Activated B cell treated with CpG ODN at 0.5 μM for 24 hours (primary cell): ENCODE data around the gene AKAP11. TPM values are rescaled to one million over a fixed set of nuclear protein-coding genes. Genes with fewer than 3 reads are reported as not detected.

ENCODE experiments used
- ATAC-seq: fragments of 200-7000 bp; cut with Tn5 transposase; one replicate; pipeline ENCODE4 v1.10.0; 2021; ENCODE audit warnings: low read depth, mild to moderate bottlenecking, moderate library complexity
- CTCF ChIA-PET: fragments of 350-600 bp; sonication (Branson Sonifier 250); formaldehyde crosslinking; loops from one replicate; lab custom pipeline; 2021; ENCODE audit warnings: antibody characterized with exemption; lab: Charles Lee
- POLR2A ChIA-PET: fragments of 350-600 bp; sonication (Branson Sonifier 250); formaldehyde crosslinking; loops from one replicate; lab custom pipeline; 2021; ENCODE audit warnings: antibody characterized with exemption; lab: Charles Lee
- DNase-seq: peaks from one replicate; pipeline ENCODE4 v3.0.0; 2022
- H3K27ac Mint-ChIP-seq: one replicate; pipeline ENCODE4 v1.8.0; 2020; ENCODE audit warnings: mixed read lengths
- H3K27me3 Mint-ChIP-seq: one replicate; pipeline ENCODE4 v1.8.0; 2021; ENCODE audit warnings: mixed read lengths
- H3K36me3 Mint-ChIP-seq: one replicate; pipeline ENCODE4 v1.8.0; 2021; ENCODE audit warnings: low read depth, mixed read lengths
- H3K4me1 Mint-ChIP-seq: one replicate; pipeline ENCODE4 v1.8.0; 2021; ENCODE audit warnings: mixed read lengths
- H3K4me3 Mint-ChIP-seq: one replicate; pipeline ENCODE4 v1.8.0; 2020; ENCODE audit warnings: mild to moderate bottlenecking, mixed read lengths
- H3K9me3 Mint-ChIP-seq: one replicate; pipeline ENCODE4 v1.8.0; 2020; ENCODE audit warnings: mixed read lengths
- CTCF ChIP-seq: fragments of 200-600 bp; IDR thresholded peaks from one replicate; pipeline ENCODE4 v1.8.0; 2022; ENCODE audit warnings: antibody characterized with exemption, mild to moderate bottlenecking
- intact Hi-C: fragments of 100-400 bp; cut with micrococcal nuclease; formaldehyde crosslinking; loops from one replicate; pipeline ENCODE4 v1.15.1; 2024
- total RNA-seq: library from RNA; stranded (reverse); gene quantifications from 2 replicates; pipeline ENCODE4 v1.2.3, GENCODE V29; 2022

AKAP11 gene
- total RNA-seq, 1 donor from 2014 or later: 42.8 TPM

- H3K27ac Mint-ChIP-seq: peak overlapping the region; percentile 94
- ATAC-seq (no peak), DNase-seq (no peak)
- peaks cover 14% of the 10 kb centered on the region for H3K36me3 Mint-ChIP-seq
- no peaks in the 10 kb centered on the region for H3K27me3 Mint-ChIP-seq
- H3K4me1 Mint-ChIP-seq: peaks cover 54% of the 10 kb centered on the region
- CTCF ChIA-PET: no interaction called here
- TF ChIP-seq CTCF: no peak
- intact Hi-C loops: loop anchor here (1.0 to 10.0 kb wide), 5 partner anchors 37 to 1999 kb away; partner anchors contain the start of gene ELF1
- H3K4me3 Mint-ChIP-seq: peak overlapping the region; percentile 64
- H3K9me3 Mint-ChIP-seq: peaks cover 5% of the 10 kb centered on the region
- POLR2A ChIA-PET: interaction anchor here (0.9 to 1.5 kb wide), 6 partner anchors 11 to 1297 kb away, joined by 3 to 5 read pairs (median 3); partner anchors contain the start of gene EPSTI1
Measured at GRCh38 chr13:42275506-42275905, 3.6 kb downstream of the AKAP11 start.

- DNase-seq (no peak), ATAC-seq (no peak)
- peak overlapping the region; percentile 51 for H3K27ac Mint-ChIP-seq
- H3K4me1 Mint-ChIP-seq: peaks cover 42% of the 10 kb centered on the region
- TF ChIP-seq CTCF: no peak
- POLR2A ChIA-PET: no interaction called here
- intact Hi-C loops: loop anchor here (5.0 to 10.0 kb wide), 4 partner anchors 36 to 1998 kb away; partner anchors contain the start of gene ELF1
- H3K4me3 Mint-ChIP-seq: no peak overlapping the region
- no peaks in the 10 kb centered on the region for H3K27me3 Mint-ChIP-seq
- peaks cover 5% of the 10 kb centered on the region for H3K9me3 Mint-ChIP-seq
- CTCF ChIA-PET: no interaction called here
- peaks cover 11% of the 10 kb centered on the region for H3K36me3 Mint-ChIP-seq
Measured at GRCh38 chr13:42276683-42277082, 4.7 kb downstream of the AKAP11 start.

- H3K27me3 Mint-ChIP-seq: no peaks in the 10 kb centered on the region
- POLR2A ChIA-PET: interaction anchor here (1.1 kb wide), 1 partner anchor 100 kb away, joined by 3 read pairs; no protein-coding TSS in a partner anchor
- peaks cover 5% of the 10 kb centered on the region for H3K9me3 Mint-ChIP-seq
- H3K27ac Mint-ChIP-seq: peak overlapping the region; percentile 24
- CTCF ChIA-PET: no interaction called here
- DNase-seq (no peak), ATAC-seq (no peak)
- peaks cover 43% of the 10 kb centered on the region for H3K4me1 Mint-ChIP-seq
- intact Hi-C loops: loop anchor here (5.0 to 10.0 kb wide), 4 partner anchors 35 to 1997 kb away; partner anchors contain the start of gene ELF1
- H3K4me3 Mint-ChIP-seq: peak overlapping the region; percentile 8
- TF ChIP-seq CTCF: no peak
- peaks cover 8% of the 10 kb centered on the region for H3K36me3 Mint-ChIP-seq
Measured at GRCh38 chr13:42277618-42278276, 5.8 kb downstream of the AKAP11 start.

GRCh38 chr13:42279080-42279479 is 7.1 kb downstream of the AKAP11 start:
- H3K27ac Mint-ChIP-seq: no peak overlapping the region
- peaks cover 14% of the 10 kb centered on the region for H3K36me3 Mint-ChIP-seq
- ChIA-PET POLR2A (no interaction called here), CTCF (no interaction called here)
- H3K4me1 Mint-ChIP-seq: peaks cover 44% of the 10 kb centered on the region
- H3K9me3 Mint-ChIP-seq: peaks cover 5% of the 10 kb centered on the region
- TF ChIP-seq CTCF: no peak
- no peaks in the 10 kb centered on the region for H3K27me3 Mint-ChIP-seq
- DNase-seq (no peak), ATAC-seq (no peak)
- intact Hi-C loops: loop anchor here (5.0 to 10.0 kb wide), 4 partner anchors 33 to 1996 kb away; partner anchors contain the start of gene ELF1
- no peak overlapping the region for H3K4me3 Mint-ChIP-seq

GRCh38 chr13:42279986-42280385 is 8.0 kb downstream of the AKAP11 start:
- no peak for ATAC-seq
- H3K27ac Mint-ChIP-seq: no peak overlapping the region
- peaks cover 39% of the 10 kb centered on the region for H3K4me1 Mint-ChIP-seq
- no peaks in the 10 kb centered on the region for H3K27me3 Mint-ChIP-seq
- H3K36me3 Mint-ChIP-seq: peaks cover 17% of the 10 kb centered on the region
- DNase-seq: no peak
- peaks cover 5% of the 10 kb centered on the region for H3K9me3 Mint-ChIP-seq
- POLR2A ChIA-PET: interaction anchor here (1.1 kb wide), 1 partner anchor 8 kb away, joined by 3 read pairs; the partner anchor contains the start of gene AKAP11
- intact Hi-C loops: loop anchor here (5.0 to 10.0 kb wide), 4 partner anchors 32 to 1995 kb away; partner anchors contain the start of gene ELF1
- TF ChIP-seq CTCF: no peak
- H3K4me3 Mint-ChIP-seq: no peak overlapping the region
- CTCF ChIA-PET: interaction anchor here (0.7 kb wide), 1 partner anchor 39 kb away, joined by 3 read pairs; no protein-coding TSS in a partner anchor
